ENCODE measurements around the gene PRKAG2.

DNA sequence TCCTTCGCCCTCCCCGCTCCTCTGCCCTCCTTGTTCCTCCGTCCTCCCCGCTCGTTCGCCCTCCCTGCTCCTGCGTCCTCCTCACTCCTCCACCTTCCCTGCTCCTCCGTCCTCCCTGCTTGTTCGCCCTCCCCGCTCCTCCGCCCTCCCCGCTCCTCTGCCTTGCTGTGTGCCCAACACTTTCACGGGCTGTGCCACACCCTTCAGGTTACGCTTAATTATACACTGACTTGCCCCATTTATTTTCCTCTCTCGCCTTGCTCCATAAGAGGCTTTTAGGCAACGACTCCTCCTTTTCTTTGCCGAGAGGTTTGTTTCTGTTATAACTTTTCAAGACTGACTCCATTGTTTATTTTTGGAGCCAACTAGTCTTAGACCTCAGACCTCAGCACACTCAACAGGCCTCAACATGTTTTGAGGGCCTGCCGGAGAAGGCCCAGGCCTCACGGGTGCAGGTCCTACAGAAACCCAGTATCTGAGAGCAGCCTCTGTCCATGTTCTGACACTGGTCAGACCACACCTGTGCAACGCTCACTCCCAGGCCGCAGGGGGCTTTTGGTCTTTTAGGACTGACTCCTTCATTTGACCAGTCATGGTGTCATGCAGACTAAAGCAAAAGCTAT is 18.2 kb upstream of the PRKAG2 start:
- TF ChIP-seq, protein P1, sequence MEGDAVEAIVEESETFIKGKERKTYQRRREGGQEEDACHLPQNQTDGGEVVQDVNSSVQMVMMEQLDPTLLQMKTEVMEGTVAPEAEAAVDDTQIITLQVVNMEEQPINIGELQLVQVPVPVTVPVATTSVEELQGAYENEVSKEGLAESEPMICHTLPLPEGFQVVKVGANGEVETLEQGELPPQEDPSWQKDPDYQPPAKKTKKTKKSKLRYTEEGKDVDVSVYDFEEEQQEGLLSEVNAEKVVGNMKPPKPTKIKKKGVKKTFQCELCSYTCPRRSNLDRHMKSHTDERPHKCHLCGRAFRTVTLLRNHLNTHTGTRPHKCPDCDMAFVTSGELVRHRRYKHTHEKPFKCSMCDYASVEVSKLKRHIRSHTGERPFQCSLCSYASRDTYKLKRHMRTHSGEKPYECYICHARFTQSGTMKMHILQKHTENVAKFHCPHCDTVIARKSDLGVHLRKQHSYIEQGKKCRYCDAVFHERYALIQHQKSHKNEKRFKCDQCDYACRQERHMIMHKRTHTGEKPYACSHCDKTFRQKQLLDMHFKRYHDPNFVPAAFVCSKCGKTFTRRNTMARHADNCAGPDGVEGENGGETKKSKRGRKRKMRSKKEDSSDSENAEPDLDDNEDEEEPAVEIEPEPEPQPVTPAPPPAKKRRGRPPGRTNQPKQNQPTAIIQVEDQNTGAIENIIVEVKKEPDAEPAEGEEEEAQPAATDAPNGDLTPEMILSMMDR (IDR thresholded peaks at IDR 0.05) = no peak
- no peak for TF ChIP-seq POLR2A (IDR thresholded peaks at IDR 0.05)
